GM10266 (cell line): ENCODE data around the gene SNTB2.
"Not testable (repeated sequence)": the region's sequence is repeated elsewhere in the genome, so short reads cannot be mapped to it uniquely, and the experiment has no call there.

Experiments used
- DNase-seq: peaks from one replicate; pipeline ENCODE4 v3.0.0; 2012; ENCODE audit errors: extremely low spot score
- CTCF ChIP-seq: IDR thresholded peaks from 2 replicates; pipeline ENCODE4 v1.5.1; 2012; ENCODE audit warnings: mild to moderate bottlenecking, low read depth; ENCODE audit not compliant: control insufficient read depth, insufficient read depth; ENCODE audit errors: missing control alignments

The SNTB2 gene

DNA sequence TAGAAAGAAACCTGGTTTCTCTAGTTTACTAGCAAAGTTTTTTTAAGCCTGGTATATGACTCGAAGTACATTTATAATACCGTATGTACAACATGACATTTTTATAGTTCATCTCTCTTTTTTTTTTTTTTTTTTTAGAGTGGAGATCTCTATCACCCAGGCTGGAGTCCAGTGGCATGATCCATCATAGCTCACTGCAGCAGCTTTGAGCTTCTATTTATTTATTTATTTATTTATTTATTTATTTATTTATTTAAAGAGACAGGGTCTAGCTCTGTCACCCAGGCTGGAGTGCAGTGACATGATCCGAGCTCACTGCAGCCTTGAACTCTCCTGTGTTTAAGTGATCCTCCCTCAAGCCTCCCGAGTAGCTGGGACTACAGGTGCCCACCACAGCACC, 98.3 kb downstream of the SNTB2 start:
- no peak for TF ChIP-seq CTCF
- DNase-seq = no peak

- peak; percentile 59 for DNase-seq
- peak; percentile 51 for TF ChIP-seq CTCF
Observed at GRCh38 chr16:69286941-69287713, 100.2 kb downstream of the SNTB2 start.

- DNase-seq = not testable (repeated sequence)
Observed at GRCh38 chr16:69291657-69292056, 104.7 kb downstream of the SNTB2 start.

GRCh38 chr16:69293401-69293800, 106.4 kb downstream of the SNTB2 start:
- DNase-seq = no peak
- no peak for TF ChIP-seq CTCF

DNA sequence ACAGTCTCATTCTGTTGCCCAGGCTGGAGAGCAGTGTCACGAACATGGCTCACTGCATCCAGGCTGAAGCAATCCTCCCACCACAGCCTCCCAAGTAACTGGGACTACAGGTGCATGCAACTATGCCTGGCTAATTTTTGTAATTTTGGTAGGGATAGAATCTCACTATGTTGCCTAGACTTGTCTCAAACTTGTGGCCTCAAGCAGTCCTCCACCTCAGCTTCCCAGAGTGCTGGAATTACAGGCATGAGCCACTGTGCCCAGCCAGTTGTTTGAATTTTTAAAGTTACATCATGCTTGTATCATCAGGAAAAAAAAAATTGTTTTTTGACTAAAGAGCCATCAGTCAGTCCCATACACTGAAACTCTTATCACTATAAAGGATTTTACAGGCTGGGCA, 107.1 kb downstream of the SNTB2 start:
- no peak for TF ChIP-seq CTCF
- DNase-seq = no peak

DNA sequence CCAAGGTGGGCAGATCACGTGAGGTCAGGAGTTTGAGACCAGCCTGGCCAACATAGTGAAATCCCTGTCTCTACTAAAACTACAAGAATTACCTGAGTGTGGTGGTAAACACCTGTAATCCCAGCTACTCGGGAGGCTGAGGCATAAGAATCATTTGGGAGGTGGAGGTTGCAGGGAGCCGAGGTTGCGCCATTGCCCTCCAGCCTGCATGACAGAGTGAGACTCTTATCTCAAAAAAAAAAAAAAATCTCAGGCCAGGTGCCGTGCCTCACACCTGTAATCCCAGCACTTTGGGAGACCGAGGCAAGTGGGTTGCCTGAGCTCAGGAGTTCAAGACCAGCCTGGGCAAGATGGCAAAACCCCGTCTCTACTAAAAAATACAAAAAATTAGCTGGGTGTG, 109.8 kb downstream of the SNTB2 start:
- not testable (repeated sequence) for DNase-seq

DNA sequence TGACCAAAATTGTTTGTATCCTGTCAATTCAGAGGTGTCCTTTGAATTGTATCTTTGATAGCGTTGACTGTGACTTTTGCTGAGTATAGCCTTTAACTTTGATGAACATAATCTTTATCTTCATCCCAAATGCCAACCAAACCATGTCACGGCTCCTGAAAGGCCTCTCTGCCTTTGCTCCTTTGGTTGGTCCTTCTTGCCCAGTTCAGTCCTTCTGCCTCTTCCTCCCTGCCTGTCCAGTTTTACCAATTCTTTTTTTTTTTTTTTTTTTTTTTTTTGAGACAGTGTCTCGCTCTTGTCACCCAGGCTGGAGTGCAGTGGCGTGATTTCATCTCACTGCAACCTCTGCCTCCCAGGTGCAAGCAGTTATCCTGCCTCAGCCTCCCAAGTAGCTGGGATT, 111.3 kb downstream of the SNTB2 start:
- DNase-seq = no peak
- no peak for TF ChIP-seq CTCF

DNA sequence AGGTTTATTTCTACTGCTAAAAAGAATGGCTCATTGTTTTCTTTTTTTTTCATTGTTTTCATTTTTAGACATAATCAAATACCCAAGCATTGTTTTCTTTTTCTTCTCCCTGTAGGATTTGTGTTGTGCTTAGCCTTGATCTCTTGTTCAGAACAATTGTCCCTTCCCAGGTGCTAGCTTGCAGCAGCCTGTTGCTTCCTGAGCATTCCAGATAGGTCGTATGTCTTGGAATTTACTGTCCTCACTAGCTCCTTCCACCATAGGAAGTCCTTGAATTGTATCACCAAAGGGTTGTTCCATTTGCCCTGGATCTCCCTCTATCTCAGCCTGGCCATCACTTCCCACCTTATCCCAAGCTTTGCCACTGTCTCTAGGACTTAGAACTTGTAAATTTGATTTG, 114.2 kb downstream of the SNTB2 start:
- no peak for TF ChIP-seq CTCF
- no peak for DNase-seq

DNA sequence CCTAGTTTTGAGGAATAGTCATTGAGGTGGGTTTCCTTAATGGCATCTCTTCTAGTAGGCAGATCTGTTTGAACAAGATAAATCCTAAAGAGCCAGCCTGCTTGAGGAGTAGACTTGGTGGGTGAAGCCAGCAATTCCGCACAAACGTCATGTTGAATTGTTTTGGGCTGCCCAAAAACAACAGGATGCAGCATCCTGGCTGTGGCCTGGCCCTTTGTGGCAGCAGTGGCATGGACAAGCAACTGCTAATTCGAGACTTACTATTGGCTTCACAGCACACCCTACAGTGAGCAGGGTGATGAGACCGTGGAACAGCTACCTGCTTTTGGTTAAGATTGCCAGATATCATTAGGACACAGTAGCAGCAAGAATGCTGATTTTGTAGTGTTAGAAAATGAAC, 114.9 kb downstream of the SNTB2 start:
- no peak for TF ChIP-seq CTCF

More for the DNA sequence above, 114.9 kb downstream of the SNTB2 start:
- DNase-seq = no peak
